HG03575 (cell line): ENCODE data around the gene CACNA1C.

Source experiments
- ATAC-seq: cut with Tn5 transposase; IDR thresholded peaks from one replicate; pipeline ENCODE4 v1.9.1; 2021; ENCODE audit not compliant: unreplicated experiment, insufficient number of reproducible peaks, low FRiP score; ENCODE audit errors: extremely low read depth

Gene CACNA1C

DNA sequence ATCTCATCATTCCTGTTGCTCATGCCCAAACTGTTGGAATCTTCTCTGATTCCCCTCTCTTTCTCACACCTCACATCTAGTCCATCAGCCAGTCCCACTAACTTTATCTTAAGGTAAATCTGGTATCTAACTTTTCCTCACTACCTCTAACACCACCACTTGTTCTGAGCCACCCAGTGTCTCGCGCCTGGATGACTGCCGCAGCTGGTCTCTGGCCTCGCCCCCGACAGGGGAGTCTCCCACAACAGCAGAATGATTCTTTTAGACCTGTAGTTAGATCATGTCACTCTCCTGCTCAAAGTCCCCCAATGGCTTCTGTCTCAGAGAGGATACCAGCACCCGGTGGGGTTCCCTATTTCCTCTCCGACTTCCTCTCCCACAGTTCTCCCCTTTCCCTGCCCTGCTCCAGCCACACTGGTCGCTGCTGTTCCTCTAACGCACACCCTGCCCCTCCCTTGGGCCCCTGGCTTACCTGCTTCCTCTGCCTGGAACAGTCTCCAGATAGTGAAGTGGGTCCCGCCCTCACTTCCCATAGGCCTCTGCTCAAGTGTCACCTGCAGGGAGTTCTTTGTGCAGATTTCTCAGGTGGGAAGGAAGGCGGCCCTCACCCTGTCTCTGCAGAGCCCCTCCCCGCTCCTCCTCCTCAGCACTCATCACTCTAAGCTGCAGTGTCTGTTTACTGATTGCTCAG lies 403.5 kb downstream of the CACNA1C start:
- no peak for ATAC-seq

DNA sequence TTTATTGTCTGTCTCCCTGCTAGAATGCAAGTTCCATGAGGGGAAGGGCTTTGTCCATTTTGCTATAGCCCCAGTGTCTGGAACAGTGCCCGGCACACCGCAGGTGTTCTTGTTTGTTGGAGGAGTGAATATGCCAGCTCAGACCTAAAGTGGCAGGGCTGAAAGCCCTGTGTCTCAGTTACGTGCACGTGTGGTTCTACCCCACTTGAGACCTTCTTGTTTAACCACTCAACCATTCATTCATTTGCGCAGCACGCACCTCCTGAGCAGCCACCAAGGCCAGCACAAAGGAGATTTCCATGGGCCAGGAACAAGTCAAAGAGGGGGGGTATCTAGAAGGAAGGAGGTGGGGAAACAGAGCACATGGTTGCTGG lies 404.0 kb downstream of the CACNA1C start:
- no peak for ATAC-seq

- no peak for ATAC-seq
Observed at GRCh38 chr12:2457215-2457932, 404.6 kb downstream of the CACNA1C start.

- ATAC-seq: no peak
Observed at GRCh38 chr12:2457933-2458414, 405.2 kb downstream of the CACNA1C start.

DNA sequence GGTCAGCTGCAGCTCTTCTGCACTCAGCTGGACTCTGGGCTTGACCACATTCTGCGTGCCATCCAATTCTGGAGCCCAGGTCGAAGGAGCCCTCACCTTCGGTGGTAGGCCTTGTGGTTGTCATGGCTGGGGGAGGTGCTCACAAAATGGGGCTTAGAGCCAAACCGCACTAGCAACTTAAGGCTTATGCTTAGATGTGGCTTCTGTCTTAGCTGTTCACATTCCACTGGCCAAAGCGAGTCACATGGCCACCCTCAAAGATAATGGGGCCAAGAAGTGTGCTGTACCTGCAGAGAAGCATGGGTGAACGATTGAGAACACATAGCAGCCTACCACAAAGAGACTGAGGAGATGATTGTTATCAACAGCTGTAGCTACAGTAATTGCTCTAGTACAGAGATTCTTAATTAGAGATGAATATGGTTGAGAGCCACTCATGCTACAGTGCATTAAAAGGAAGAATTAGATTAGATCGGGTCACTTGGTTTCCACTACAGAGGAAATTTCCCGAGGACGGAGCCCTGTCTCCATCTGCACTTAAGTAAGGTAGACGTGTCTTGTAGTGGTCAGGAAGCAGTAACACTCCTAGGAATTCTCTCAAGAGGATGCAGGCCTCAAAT lies 407.4 kb downstream of the CACNA1C start:
- no peak for ATAC-seq

DNA sequence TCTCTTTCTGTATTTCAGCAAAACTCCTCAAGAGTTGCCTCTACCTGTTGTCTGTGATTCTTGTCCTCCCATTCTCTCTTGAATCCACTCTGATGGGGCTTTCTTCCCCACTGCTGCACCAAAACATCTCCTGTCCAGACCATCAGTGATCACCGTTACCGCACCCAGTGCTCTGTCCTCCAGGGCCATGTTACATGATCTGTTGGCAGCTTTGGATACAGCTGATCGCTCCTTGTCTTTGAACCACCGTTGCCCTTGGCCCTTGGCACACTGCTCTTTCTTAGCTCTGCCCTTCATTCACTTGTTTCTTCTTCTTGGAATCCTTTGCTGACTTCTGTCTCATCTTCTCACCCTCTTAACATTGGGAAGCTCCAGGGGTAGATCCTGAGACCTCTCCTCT lies 408.3 kb downstream of the CACNA1C start:
- ATAC-seq: no peak

GRCh38 chr12:2461645-2462044 lies 408.9 kb downstream of the CACNA1C start:
- no peak for ATAC-seq

- ATAC-seq: no peak
Observed at GRCh38 chr12:2462087-2462486, 409.3 kb downstream of the CACNA1C start.

DNA sequence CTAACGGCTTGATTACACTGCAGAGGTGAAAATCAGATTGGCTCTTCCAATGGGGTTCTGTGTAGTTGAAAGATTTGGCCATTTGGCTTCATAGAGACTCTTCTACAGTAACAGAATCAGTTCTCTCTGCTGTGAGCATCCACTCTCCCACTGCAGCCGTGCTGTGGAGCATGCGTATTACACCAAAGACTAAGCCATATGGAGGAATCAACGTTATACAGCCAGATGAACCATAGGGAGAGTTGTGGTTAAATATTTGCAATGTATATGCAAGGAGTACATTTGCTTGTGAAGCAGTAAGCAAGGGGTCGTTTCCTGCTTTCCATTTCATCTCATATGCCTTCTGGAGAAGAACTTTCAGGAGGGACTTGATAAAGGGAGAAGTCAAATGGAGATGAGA lies 410.9 kb downstream of the CACNA1C start:
- no peak for ATAC-seq

- ATAC-seq: no peak
Observed at GRCh38 chr12:2465681-2466080, 412.9 kb downstream of the CACNA1C start.

- no peak for ATAC-seq
Observed at GRCh38 chr12:2466211-2466610, 413.4 kb downstream of the CACNA1C start.

- no peak for ATAC-seq
Observed at GRCh38 chr12:2467447-2468195, 414.8 kb downstream of the CACNA1C start.

DNA sequence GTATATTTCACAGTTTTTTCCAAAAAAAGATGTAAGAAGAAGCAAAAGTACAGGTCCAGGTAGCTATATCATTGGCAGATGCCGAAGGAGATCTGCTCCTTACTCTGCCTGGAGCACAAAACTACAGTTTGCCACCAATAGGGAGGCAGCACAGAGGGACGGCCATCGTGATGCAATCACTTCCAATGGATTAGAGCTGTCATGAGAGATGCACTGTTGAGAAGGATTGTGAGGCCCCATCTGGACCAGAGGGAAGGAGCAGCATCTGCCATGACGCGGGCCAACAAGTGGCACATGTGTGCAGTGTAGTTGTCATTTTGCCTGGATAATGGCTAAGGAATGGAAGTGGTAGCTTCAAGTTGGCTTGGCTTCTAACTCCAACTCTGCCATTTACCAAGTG lies 423.2 kb downstream of the CACNA1C start:
- ATAC-seq: no peak

GRCh38 chr12:2477009-2477766 lies 424.4 kb downstream of the CACNA1C start:
- ATAC-seq: no peak

DNA sequence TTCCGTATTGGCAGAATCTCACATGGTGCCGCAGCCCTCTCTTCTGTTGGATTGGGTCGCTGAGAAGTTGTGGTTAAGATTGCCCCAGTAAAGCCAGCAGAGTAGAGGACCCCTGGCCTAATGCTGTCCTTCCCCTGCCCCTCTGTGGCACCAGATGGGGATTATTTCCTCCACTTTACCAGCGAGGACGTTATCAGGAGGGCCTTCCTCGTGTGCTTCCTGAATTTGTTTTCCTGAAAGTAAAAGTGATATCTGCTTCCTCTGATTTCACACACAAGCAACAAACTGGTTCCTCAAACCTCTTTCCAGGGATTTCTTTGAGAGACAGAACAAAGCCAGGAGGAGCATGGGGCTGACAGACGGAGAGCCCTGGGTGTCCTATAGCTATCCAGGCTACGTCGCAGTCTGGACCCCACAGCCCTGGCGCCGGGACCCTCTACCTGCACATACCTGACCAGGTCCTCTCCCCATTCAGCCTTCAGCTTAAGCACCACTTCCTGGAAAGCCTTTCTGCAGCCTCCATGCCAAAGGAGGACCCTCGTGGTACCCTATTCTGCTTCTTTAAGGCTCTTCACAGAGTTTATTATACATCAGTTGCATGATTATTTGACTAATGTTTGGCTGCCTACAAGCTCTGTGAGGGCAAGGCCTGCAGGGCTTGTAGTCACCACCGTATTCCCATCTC lies 427.2 kb downstream of the CACNA1C start:
- no peak for ATAC-seq

GRCh38 chr12:2481346-2481745 lies 428.6 kb downstream of the CACNA1C start:
- no peak for ATAC-seq

DNA sequence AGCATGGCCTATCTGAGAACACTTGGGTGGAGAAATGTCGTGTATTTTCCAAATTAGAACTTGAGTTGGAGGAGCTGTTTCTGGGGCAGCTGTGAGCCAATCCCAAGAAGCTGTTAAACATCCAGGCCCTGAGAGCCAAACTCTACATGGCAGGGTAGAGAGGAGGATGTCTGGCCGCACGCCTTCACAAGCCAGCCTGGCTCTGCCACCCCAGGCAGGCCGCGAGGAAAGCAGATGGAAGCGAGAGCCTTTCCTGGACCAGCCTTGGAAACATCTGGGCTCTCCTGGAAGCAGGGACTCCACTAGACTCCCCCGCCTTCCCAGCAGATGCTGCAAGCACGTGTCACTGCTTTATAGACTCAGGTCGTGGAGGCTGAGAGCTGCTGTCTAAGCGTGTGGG lies 429.2 kb downstream of the CACNA1C start:
- ATAC-seq: no peak

- ATAC-seq: no peak
Observed at GRCh38 chr12:2482938-2483660, 430.3 kb downstream of the CACNA1C start.
